Measurements from ENCODE around the gene LMCD1.

LMCD1 gene

GRCh38 chr3:8509961-8510360 lies 8.3 kb downstream of the LMCD1 start:
- no peak for DNase-seq

GRCh38 chr3:8512234-8512633 lies 10.6 kb downstream of the LMCD1 start:
- no peak for DNase-seq

- DNase-seq = no peak
These were observed 14.5 kb downstream of the LMCD1 start for GRCh38 chr3:8516047-8516661.

- no peak for DNase-seq
These were observed 15.2 kb downstream of the LMCD1 start for GRCh38 chr3:8516783-8517182.

DNA sequence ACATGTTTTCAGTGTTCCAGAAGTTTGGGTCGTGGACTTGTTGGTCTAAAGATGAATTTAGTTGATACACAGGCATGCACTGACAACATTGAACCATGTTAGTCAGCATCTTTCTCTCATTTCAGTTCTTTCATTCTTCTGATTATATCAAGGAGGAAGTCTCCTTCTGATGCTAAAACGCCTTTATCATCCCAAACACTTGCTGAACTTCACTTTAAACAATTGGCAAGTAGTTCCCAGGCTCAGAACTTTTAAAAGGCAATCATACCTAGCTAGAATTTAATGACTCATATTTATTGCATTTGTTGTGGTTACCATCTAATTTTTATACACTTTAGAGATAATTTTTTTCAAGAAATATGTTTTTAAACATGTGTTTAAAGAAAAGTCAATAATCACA lies 15.9 kb downstream of the LMCD1 start:
- DNase-seq = no peak

GRCh38 chr3:8518138-8518537 lies 16.5 kb downstream of the LMCD1 start:
- DNase-seq = no peak

- DNase-seq = no peak
These were observed 17.5 kb downstream of the LMCD1 start for GRCh38 chr3:8519156-8519555.

GRCh38 chr3:8519774-8520448 lies 18.3 kb downstream of the LMCD1 start:
- DNase-seq = no peak

DNA sequence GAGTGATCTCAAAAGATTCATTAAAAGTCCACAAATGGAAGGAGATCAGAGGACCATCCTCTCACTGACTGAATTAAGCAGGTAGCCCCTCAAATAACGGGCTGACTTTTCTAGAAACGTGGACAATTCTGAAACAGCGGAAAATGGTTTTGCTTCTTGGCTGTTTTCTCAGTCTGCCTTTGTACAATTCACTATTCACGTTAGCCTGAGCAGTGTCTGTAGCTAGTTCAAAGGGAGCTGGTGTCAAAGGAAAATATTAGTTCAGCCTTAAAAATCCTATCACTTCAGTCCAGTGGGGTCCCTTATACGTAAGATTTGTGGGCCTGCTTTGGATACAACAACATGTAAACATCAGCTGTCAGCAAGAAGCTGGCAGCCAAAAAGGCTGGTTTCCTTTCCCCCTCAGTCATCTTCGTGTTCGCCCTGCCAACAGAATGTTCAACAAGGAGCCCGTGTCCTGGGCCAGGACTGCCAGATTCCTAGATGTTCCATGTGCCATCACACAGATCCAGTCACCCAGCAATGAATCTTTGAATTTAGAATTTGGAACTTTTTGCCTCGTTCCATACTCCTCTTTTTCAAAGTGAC lies 19.3 kb downstream of the LMCD1 start:
- DNase-seq = no peak

GRCh38 chr3:8523041-8523440 lies 21.4 kb downstream of the LMCD1 start:
- no peak for DNase-seq

GRCh38 chr3:8524249-8524648 lies 22.6 kb downstream of the LMCD1 start:
- no peak for DNase-seq

- DNase-seq = no peak
These were observed 23.2 kb downstream of the LMCD1 start for GRCh38 chr3:8524656-8525399.

GRCh38 chr3:8525893-8526292 lies 24.3 kb downstream of the LMCD1 start:
- no peak for DNase-seq

GRCh38 chr3:8529181-8529637 lies 27.6 kb downstream of the LMCD1 start:
- no peak for DNase-seq

DNA sequence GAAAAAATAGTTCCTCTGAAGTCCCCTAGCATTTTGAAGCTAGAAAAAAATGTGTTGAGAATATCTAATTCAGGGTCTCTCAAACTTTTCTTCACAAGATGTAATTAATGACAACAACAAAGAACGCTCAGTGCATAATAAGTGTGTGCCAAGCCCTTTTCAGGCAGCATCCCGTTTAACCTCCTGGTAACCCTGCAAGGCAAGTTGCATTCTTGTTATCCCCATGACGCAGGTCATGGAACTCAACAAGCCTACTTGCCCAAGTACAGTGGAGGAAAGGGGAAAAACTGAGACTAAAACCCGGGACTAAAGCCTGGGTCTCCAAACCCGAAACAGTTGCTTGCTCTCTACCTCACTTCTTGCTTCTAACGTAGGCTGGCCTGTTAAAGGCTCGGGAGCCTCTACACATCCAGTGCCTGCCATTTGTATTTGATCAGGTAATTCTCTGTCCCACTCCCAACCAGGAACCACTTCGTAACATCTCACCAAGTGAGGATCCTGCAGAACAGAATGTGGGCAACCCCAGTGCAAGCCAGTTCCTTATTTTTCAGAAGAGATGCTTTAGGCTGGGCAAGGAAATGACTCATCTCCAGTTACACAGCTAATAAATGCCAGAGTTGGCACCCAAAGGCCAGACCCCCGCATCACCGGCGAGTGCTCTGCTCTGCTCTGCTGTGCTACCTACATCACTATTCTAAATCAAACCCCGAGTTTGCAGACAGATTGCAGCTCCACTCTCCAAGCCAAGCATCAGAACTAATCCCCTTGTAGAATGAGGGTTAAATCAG lies 28.3 kb downstream of the LMCD1 start:
- no peak for DNase-seq

DNA sequence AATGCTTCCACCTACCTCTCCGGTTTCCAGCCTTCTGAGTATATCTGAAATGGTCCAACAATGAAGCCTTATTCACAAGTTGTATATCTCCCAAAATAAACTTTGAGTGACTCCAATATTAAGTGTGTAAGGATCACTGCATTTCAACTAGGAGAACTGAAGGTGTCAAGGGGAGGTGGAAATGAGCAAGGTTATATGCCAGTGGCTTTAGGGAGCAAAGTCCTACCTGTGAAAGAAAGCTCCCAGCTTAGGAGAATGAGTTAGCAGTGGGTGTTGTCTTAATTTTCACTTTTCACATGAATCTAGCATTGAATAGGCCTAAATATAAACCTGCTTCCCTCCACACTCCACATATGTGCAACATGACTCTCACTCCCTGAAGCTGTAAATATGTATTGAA lies 29.0 kb downstream of the LMCD1 start:
- DNase-seq = no peak

DNA sequence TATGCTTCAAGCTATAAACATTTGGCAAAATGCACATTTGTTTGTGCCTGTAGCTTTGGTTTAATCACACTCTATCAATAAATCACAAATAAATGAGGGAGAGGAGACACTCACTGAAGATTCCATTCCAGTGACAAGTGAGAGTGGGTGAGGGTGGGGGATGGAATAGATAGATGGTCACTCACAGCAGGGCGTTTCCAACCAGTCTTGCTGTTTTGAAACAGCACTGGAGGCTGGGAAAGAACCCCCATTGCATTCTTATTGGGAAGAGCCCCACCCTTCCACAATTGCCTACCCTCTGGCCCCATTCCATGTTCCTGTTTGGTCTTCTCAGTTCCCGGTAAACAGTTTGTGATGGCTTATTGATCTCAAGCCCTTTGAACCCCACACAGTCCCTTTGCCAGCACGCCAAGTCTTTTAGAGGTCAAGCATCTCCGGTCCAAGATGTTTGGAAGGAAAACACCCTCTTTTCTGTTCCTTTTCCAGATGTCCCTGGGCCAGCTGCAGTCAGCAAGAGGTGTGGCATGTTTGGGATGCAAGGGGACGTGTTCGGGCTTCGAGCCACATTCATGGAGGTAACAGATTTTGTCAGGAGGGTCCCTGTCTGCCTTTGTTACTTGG lies 30.7 kb downstream of the LMCD1 start:
- no peak for DNase-seq

DNA sequence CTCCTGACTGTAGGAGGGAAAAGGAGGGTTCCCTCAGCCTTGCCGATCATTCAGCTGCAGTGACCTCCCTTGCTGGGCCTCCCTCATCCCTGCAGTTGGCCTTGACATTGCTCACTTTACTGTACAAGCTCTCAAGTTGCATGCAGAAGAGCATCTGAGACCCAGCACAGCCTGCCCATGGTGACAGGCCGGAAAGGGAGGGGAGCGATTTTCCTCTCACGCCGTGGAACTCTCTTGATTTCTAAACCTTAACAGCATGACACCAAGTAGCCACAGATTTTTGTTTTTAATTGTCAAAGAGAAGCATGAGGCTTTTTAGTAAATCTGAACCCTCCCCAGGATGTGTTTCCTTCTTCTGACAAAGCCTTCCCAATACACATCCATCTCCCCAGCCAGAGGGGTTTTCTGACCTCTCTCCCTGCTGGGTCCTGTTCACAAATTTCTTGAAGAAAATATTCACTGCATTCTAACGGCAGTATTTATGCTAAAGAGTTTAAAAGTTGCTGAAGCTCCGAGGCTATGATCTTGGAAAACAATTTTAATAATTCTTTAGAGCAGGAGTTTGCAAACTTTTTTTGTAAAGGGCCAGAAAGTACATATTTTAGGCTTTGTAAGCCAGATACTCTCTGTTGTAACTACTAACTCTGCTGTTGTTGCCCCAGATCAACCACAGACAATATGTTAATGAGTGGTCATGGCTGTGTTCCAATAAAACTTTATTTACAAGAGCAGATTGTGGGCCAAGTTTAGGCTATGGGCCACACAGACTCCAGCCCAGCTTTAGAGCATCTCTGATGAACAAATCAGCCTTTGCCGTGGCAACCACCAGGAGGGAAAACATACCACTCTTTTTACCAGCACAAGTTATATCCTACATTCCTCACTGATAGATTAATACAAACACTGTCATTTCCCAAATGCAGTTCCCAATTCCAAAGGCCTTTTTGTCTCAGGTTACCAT lies 34.8 kb downstream of the LMCD1 start:
- DNase-seq = no peak

GRCh38 chr3:8537440-8537839 lies 35.8 kb downstream of the LMCD1 start:
- DNase-seq = no peak

DNA sequence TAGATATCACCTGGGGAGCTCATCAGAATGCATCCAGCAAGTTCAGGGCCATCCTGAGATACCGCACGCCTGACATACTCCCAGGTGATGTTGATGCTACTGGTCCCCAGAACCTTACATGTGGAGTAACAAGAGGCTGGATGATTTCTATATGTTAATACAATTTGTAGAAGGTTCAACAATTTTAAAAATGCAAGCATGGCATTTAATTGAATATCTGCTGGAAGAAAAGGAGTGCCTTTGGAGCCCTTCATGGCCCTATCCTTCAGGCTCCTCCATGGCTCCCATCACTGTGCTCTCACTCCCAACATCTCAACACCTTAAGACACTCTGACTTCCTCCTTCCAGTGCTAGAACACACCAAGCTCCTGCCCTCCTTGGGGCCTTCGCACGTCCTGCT lies 36.6 kb downstream of the LMCD1 start:
- DNase-seq = no peak

- no peak for DNase-seq
These were observed 37.3 kb downstream of the LMCD1 start for GRCh38 chr3:8538913-8539312.
